GM21786 (cell line): ENCODE measurements around the gene SGSM1.

ENCODE experiments used
- ATAC-seq: cut with Tn5 transposase; IDR thresholded peaks from one replicate; pipeline ENCODE4 v1.9.1; 2021; ENCODE audit not compliant: unreplicated experiment

Gene SGSM1

GRCh38 chr22:24947881-24948280, 141.9 kb downstream of the SGSM1 start:
- no peak for ATAC-seq

- ATAC-seq, result no peak
These were observed 142.6 kb downstream of the SGSM1 start for GRCh38 chr22:24948356-24949202.

GRCh38 chr22:24950272-24950902, 144.4 kb downstream of the SGSM1 start:
- no peak for ATAC-seq

- no peak for ATAC-seq
These were observed 146.2 kb downstream of the SGSM1 start, which contains the start of gene KIAA1671 for GRCh38 chr22:24951942-24952836. Gene KIAA1671, plus strand, starts transcription at chr22:24952716. Its CDS starts 75,284 bp downstream, at chr22:25028000.

GRCh38 chr22:24952837-24953383, 146.9 kb downstream of the SGSM1 start:
- no peak for ATAC-seq

DNA sequence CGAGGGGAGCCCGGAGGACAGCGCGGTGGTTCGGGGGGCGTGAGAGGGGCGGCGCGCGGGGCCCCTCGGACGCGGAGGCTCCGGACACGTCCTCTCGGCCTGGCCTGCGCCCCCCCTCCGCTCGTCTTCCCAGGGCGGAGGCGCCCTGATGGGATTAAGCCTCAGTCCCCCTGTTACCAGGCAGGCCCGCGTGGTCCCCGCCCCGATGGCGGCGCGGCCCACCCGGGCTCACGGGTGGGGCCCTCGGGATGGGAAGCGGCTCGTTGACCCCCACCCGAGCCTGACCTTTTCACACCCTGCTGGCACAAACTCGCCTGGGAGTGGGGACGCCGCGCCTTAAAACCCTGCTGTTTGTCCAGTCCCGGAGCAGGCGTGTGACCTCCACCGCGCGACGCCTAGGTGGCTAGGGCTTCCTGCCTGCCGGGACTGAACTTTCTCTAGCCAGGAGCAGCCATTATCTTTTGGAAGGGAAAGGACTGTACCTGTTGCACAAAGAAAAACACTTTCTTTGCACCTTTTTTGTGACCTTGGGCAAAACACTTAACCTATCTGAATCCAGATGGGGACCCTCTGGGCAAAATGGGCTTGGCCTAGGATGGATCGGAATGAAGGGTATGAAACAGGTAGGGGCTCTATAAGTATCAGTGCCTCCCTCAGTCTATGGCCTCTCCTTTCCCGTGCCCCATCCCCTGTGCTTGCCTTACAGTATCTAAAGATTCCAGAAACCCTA, 147.5 kb downstream of the SGSM1 start:
- no peak for ATAC-seq

DNA sequence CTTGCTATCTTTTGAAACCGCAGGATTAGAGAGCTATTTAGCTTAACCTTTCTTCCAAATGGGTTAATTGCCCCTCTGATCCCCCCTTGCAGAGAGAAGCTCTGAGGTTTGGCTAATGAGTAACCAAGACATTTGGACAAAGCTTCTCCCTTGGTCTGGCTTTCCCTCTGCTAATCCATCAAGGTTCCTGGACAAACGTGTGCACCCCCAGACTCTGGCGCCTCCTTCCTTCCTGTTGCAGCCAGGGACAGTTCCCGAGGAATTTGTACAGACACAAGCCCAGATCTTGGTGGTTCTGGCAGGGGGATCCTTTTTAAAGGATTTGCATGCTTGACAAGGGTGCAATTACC, 148.1 kb downstream of the SGSM1 start:
- ATAC-seq, result no peak

- ATAC-seq, result no peak
These were observed 148.8 kb downstream of the SGSM1 start for GRCh38 chr22:24954856-24955255.

- ATAC-seq, result no peak
These were observed 151.0 kb downstream of the SGSM1 start for GRCh38 chr22:24957043-24957442.

DNA sequence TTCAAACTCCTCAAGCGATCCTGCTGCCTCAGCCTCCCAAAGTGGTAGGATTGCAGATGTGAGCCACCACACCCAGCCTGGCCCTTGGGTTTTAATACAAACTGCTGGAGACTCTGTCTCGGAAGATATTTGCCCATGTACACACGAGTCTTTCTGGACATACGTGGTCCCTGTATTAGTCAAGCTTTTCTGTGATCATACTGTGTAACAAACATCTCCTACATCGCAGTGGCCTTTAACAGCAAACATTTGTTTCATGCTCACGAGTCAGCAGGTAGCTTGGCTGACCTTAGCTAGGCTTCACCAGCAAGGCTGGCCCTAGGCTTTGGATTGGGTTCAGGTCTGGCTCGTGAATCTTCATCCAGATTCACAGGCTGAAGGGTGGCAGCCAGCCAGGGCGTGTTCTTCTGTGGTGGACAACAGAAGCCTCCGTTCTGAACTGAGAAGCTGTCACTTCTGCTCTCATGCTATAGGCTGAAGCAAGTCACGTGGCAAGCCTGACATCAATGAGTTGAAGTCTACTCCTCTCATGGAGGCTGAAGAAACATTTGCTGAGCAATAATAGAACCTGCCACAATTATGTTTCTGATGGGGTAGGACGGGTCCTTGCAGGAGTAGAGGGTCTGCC, 155.3 kb downstream of the SGSM1 start:
- ATAC-seq, result no peak

DNA sequence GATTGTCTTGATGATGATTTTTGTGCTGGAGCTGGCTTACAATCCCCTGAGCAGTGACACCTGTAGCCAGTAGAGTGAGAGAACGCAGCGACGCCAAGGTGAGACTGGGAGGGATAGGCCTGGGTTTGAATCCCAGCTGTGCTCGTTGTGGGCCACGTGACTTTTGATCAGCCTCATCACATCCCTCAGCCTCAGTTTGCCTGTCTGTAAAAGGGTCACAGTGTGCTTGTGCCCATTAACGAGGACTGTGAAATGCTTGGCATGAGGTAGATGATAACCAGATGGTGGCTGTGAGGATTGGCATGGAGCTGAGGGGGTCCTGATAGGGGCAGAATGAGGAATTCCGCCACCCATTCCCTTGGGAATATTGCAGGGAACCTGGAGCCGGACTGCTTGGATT, 156.1 kb downstream of the SGSM1 start:
- no peak for ATAC-seq

DNA sequence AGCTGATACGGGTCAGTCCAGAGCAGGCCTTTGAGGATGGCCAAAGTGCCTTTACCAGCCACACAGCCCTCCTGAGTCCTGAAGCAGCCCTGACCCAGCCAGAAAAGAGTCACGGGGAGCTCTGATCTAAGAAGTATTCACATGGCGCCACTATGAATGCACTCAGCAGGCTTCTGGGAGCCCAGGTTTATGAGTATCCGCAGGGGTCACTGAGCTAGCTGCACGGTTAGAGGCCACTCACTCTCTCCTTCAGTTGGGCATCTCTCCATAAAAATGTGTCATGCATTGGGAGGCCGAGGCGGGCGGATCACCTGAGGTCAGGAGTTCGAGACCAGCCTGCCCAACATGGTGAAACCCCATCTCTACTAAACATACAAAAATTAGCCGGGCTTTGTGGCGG, 156.8 kb downstream of the SGSM1 start:
- ATAC-seq, result no peak

DNA sequence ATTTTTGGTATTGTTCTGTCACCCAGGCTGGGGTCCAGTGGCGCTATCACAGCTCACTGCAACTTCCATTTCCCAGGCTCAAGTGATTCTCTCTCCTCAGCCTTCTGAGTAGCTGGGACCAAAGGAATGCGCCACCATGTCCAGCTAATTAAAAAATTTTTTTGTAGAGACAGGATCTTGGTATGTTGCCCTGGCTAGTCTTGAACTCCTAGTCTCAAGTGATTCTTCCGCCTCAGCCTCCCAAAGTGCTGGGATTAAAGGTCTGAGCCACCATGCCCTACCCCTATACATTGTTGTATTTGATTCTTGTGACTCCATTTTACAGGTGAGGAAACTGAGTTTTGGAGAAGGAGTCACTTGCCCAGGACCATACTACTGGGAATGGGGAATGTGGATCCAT, 158.4 kb downstream of the SGSM1 start:
- ATAC-seq, result no peak

DNA sequence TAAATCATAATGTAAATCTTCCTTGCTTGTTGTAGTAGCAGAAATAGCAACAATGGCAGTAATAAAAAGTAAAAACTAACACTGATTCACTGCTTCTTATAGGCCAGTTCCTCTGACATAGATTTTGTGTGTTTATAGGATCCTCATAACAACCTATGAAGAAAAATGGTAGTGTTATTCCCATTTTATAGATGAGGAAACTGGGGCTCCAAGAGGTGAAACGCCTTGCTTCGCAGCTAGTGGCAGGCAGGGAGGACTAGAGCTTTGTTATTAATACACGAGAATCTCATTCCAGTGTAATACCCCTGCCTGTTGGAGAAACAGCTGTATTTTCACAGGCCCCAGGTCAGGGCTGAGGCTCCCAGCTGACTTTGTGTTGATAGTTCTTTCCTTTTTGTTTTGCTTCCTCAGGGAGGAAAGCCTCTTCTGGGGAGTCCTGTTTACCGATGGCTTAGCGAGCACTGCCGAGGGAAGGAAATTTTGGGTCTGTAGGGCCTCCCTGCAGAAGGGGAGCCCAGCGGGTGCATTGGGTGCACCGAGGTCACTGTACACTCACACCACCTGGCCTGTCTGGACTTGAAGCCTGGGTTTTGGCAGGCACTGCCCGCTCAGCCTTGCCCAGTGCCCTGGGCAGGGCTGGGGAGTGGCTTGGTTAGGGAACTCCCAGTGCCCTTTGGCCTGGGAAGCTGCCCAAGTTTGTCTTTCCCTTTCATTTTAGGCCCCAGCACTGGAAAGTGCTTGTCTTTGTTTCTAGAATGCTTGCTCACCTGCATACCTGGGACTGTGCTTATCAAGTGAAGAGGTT, 160.0 kb downstream of the SGSM1 start:
- ATAC-seq, result no peak

DNA sequence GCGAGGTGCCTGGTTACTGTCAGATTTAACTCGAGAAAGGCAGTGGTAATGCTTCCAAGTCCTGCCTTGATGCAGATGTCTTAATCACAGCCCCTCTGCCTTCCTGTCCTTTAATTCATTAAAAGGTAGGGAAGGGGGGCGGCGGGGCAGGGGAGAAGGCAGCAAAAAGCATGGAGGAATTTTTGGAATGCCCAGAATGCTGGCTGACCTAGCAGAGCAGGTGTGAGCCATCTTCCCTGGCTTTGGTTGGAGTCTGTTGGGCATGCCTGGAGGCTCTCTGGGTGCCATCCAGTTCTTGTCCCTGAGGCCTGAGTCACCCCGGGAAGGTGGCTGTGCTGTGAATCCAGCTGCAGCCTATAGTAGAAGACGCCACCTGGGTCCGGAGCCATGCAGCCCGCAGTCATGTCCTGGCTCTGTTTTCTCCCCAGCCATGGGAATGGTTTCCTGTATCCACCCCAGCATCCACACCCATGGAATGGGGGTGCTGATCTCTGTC, 162.1 kb downstream of the SGSM1 start:
- ATAC-seq, result no peak

GRCh38 chr22:24969560-24970301, 163.7 kb downstream of the SGSM1 start:
- no peak for ATAC-seq

GRCh38 chr22:24972369-24972768, 166.4 kb downstream of the SGSM1 start:
- no peak for ATAC-seq

DNA sequence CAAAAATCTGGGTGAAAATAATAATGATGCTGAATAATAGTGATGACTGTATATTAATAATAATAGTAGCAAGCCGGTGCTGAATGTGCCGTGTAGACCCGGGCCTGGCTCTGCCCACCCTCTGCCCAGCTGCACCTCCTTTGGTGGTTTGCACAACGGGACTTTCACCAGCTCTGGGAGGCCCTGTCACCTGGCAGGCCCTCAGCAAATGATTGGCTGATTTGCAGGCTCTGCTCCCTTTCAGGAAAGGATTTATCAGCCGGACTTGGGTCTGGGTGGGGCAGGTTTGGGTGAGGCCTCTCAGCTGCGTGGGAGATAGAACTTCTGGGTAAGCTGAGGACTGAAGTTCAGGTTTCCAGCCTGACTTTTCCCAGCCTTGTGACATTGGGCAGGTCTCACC, 167.9 kb downstream of the SGSM1 start:
- ATAC-seq, result no peak
